Body of pancreas (tissue), 4 donors: ENCODE data around the gene TNFRSF4. TPM values are rescaled to one million over a fixed set of nuclear protein-coding genes. Genes with fewer than 3 reads are reported as not detected.

Experiments used
- ATAC-seq: fragments of 150-250 bp; one replicate; pipeline ENCODE4 v1.9.1; 2016
- DNase-seq, 4 donors: peaks; one replicate each; pipeline ENCODE4 v3.0.0-alpha.2; 2019
- H3K27ac ChIP-seq, 4 donors: fragments of 200-600 bp; sonication (generic); 1 replicate in 3 of 4; 2 replicates in 1 of 4; pipeline versions ENCODE4 v1.5.1 to v1.6.1; 2016 to 2019; ENCODE audit warnings: mild to moderate bottlenecking in 1 of 4, mixed read lengths in 1 of 4, moderate library complexity in 1 of 4
- H3K27me3 ChIP-seq, 2 donors: fragments of 200-600 bp; sonication (generic); one replicate each; pipeline ENCODE4 v1.6.0; 2016; ENCODE audit warnings: mild to moderate bottlenecking in 1 of 2
- H3K36me3 ChIP-seq, 2 donors: fragments of 200-600 bp; sonication (generic); replicated peaks in 1 of 2; 2 replicates each; pipeline ENCODE4 v1.5.1; 2016; ENCODE audit warnings: low read depth in 2 of 2; ENCODE audit not compliant: insufficient read depth in 1 of 2
- H3K4me1 ChIP-seq: fragments of 200-600 bp; sonication (generic); one replicate; pipeline ENCODE4 v1.6.0; 2016
- H3K4me3 ChIP-seq, 2 donors: fragments of 200-600 bp; sonication (generic); 1 replicate in 1 of 2; 2 replicates in 1 of 2; pipeline ENCODE4 v1.5.1; 2016 to 2019
- H3K9me3 ChIP-seq, 3 donors: fragments of 200-600 bp; sonication (generic); 1 replicate in 2 of 3; 2 replicates in 1 of 3; pipeline ENCODE4 v1.5.1; 2016
- POLR2A ChIP-seq, 3 donors: fragments of 450-650 bp; IDR thresholded peaks; one replicate each; pipeline ENCODE4 v1.6.1; 2016; ENCODE audit warnings: antibody characterized with exemption in 3 of 3, mild to moderate bottlenecking in 2 of 3
- WGBS, 2 donors: methylation state at CpG; one replicate each; pipeline ENCODE4 v1.1.5; 2017; 5-methylcytosine and 5-hydroxymethylcytosine counted together
- intact Hi-C: fragments of 100-400 bp; cut with DNase I; formaldehyde crosslinking; loops from one replicate; pipeline ENCODE4 v1.15.1; 2023
- total RNA-seq, 2 donors: library from RNA; depleted of rRNA; stranded (reverse); fragments of >200 nt; gene quantifications; one replicate each; pipeline ENCODE4 v1.1.0, GENCODE V29; 2016
- TF ChIP-seq, protein P1 (sequence below), 7 experiments: fragments of 450-650 bp in 4 of 7; fragments of 200-600 bp in 3 of 7; sonication (generic) in 3 of 7; IDR thresholded peaks; one replicate each; pipeline ENCODE4 v1.5.1; 2016 to 2019; ENCODE audit warnings: antibody characterized with exemption in 7 of 7

The TNFRSF4 gene
- total RNA-seq, 2 donors from 2014 or later: 0.99 to 2.6 TPM

DNA sequence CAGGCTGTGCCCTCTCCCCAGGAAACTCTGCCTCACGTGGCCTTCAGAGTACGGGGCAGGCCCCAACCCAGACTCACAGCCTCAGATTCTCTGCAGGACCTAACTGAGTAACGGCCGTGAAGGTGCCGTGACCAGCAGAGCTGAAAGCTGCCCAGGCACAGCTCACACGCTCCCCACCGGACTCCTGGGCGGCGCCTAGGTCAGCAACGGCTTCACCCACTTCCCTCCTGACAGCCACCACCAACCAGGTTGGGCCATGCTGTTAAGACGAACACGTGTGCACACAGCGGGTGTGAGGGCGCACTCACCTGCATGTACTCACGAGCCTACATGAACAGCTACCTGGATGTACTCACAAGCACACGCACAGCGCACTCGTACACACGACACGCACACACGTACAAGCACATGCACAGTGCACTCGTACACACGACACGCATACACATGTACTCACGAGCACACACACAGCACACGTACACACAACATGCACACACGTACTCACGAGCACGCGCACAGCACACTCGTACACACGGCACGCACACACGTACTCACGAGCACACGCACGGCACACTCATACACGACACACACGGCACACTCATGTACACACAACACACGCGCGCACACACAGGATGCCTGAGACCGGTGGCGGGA lies 8.7 kb upstream of the TNFRSF4 start:
- H3K4me3 ChIP-seq: no peak overlapping the region
- H3K27me3 ChIP-seq: no peaks in the 10 kb centered on the region
- 93 to 96% methylated on average over 36 to 44 of the region's 44 CpGs for WGBS, 2 donors
- DNase-seq (no peak), ATAC-seq (no peak)
- intact Hi-C loops: no loop called here
- H3K9me3 ChIP-seq: no peaks in the 10 kb centered on the region
- H3K27ac ChIP-seq: no peak overlapping the region
- peaks cover 15 to 25% of the 10 kb centered on the region in 2 donors for H3K36me3 ChIP-seq
- TF ChIP-seq, protein P1, sequence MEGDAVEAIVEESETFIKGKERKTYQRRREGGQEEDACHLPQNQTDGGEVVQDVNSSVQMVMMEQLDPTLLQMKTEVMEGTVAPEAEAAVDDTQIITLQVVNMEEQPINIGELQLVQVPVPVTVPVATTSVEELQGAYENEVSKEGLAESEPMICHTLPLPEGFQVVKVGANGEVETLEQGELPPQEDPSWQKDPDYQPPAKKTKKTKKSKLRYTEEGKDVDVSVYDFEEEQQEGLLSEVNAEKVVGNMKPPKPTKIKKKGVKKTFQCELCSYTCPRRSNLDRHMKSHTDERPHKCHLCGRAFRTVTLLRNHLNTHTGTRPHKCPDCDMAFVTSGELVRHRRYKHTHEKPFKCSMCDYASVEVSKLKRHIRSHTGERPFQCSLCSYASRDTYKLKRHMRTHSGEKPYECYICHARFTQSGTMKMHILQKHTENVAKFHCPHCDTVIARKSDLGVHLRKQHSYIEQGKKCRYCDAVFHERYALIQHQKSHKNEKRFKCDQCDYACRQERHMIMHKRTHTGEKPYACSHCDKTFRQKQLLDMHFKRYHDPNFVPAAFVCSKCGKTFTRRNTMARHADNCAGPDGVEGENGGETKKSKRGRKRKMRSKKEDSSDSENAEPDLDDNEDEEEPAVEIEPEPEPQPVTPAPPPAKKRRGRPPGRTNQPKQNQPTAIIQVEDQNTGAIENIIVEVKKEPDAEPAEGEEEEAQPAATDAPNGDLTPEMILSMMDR (IDR thresholded peaks at IDR 0.05): no peak
- no peak for TF ChIP-seq POLR2A (IDR thresholded peaks at IDR 0.05)
- H3K4me1 ChIP-seq: no peaks in the 10 kb centered on the region

DNA sequence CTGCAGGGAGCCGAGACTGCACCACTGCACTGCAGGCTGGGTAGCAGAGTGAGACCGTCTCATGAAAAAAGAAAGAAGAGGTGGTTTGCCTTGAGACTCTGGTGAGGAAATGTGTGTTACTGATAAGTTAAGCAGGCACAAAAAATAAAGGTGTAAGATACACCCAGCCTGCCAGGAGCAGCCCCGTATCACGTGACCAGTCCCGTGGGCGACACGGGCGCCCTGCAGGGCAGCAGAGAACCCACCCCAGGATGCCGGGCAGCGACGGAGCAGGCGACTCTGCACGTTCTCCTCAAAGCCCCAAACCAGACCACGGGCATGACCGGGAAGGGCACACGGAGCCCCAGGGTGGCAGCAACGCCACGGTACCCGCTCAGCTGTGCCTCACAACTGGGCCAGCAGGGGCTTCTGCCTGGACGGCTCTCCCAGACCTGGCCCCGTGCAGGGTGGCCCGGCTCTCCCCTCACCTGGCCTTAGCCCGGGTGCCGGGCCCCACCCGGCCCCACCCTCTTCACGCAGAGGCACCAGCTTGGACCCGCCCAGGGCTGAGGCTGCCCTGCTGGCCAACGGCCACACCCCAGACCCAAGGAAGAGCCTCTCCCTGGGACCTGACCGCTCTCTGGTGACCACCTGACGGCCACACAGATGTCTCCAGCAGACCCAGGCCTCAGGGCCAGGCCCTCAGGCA lies 8.1 kb upstream of the TNFRSF4 start:
- H3K27me3 ChIP-seq: no peaks in the 10 kb centered on the region

DNA sequence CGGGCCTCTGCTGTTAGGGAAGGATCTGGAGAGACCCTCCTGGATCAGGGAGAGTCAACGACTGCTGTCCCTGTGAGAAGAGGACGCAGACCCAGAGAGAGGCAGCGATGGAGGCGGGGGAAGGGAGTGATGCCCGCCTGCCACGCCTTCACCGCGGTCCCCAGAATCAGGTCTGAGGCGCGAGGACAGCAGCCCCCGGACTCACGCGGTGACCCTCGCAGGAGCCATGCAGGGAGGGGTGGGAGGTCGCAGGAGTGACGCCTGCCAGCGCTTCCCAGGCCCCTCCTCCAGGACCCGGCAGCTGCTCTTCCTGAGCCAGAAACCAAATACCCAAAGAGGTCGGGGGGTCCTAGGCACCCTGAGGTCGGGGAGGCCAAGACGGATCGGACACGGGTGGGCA lies 6.2 kb upstream of the TNFRSF4 start:
- ATAC-seq (no peak), DNase-seq (no peak)
- Histone ChIP-seq H3K4me1 (no peaks in the 10 kb centered on the region), H3K27me3 (no peaks in the 10 kb centered on the region), H3K27ac (no peak overlapping the region), H3K36me3 (peaks cover 14 to 26% of the 10 kb centered on the region in 2 donors), H3K9me3 (no peaks in the 10 kb centered on the region), H3K4me3 (no peak overlapping the region)
- 88 to 92% methylated on average over 10 to 24 of the region's 24 CpGs for WGBS, 2 donors
- intact Hi-C loops: no loop called here
- TF ChIP-seq, protein P1 (IDR thresholded peaks at IDR 0.05): no peak
- TF ChIP-seq POLR2A (IDR thresholded peaks at IDR 0.05): no peak

More for the DNA sequence above, 8.1 kb upstream of the TNFRSF4 start:
- Histone ChIP-seq H3K9me3 (no peaks in the 10 kb centered on the region), H3K4me1 (no peaks in the 10 kb centered on the region), H3K36me3 (peaks cover 14 to 25% of the 10 kb centered on the region in 2 donors), H3K4me3 (no peak overlapping the region), H3K27ac (no peak overlapping the region)
- ATAC-seq: no peak
- no peak for DNase-seq
- intact Hi-C loops: no loop called here
- TF ChIP-seq POLR2A (IDR thresholded peaks at IDR 0.05): no peak
- TF ChIP-seq, protein P1 (IDR thresholded peaks at IDR 0.05): no peak
- 91 to 93% methylated on average over 8 to 28 of the region's 30 CpGs for WGBS, 2 donors

DNA sequence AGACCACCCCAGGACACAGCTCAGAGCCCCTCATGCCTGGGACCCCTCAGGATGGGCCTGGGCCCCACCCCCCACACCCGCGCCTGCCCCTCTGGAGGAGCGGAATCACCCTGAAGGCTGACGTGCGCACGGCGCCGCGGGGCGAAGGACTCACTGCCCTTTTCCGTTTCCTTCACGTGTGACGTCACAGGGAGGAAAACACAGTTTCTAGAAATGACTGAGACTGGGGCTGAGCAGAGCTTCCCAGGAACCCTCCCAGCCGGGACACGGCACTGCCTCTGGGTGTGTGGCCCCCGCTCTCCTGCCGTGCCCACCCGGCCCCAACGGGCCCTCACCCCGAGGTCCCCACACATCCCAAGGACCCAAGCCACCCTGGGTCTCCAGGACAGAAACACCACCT lies 5.4 kb upstream of the TNFRSF4 start:
- DNase-seq (no peak), ATAC-seq (no peak)
- Histone ChIP-seq H3K36me3 (peaks cover 14 to 26% of the 10 kb centered on the region in 2 donors), H3K4me1 (no peaks in the 10 kb centered on the region), H3K27me3 (no peaks in the 10 kb centered on the region), H3K9me3 (no peaks in the 10 kb centered on the region), H3K27ac (no peak overlapping the region), H3K4me3 (no peak overlapping the region)
- intact Hi-C loops: no loop called here
- WGBS, 2 donors: 95 to 97% methylated on average over 18 to 20 of the region's 20 CpGs
- TF ChIP-seq, protein P1 (IDR thresholded peaks at IDR 0.05): no peak
- no peak for TF ChIP-seq POLR2A (IDR thresholded peaks at IDR 0.05)
